Mucosa of rectum (tissue), 2 donors: ENCODE results near the gene EDAR.

Source experiments
- H3K27ac ChIP-seq, 2 donors: one replicate each; pipeline ENCODE4 v1.7.0; 2013; ENCODE audit warnings: inconsistent platforms in 2 of 2, low read depth in 2 of 2, low read length in 2 of 2
- H3K27me3 ChIP-seq, 2 donors: one replicate each; pipeline ENCODE4 v1.7.0; 2013; ENCODE audit warnings: low read length in 2 of 2; ENCODE audit not compliant: control insufficient read depth in 2 of 2, insufficient read depth in 2 of 2
- H3K36me3 ChIP-seq, 2 donors: one replicate each; pipeline ENCODE4 v1.7.0; 2013; ENCODE audit warnings: low read length in 2 of 2; ENCODE audit not compliant: control insufficient read depth in 2 of 2, insufficient read depth in 2 of 2
- H3K4me1 ChIP-seq, 2 donors: one replicate each; pipeline ENCODE4 v1.7.0; 2013; ENCODE audit warnings: low read length in 2 of 2, mild to moderate bottlenecking in 1 of 2; ENCODE audit not compliant: control insufficient read depth in 2 of 2, insufficient read depth in 2 of 2
- H3K4me3 ChIP-seq, 2 donors: one replicate each; pipeline ENCODE4 v1.7.0; 2013; ENCODE audit warnings: low read length in 2 of 2
- H3K9ac ChIP-seq, 2 donors: one replicate each; pipeline ENCODE4 v1.7.0; 2013; ENCODE audit warnings: low read length in 2 of 2, low read depth in 1 of 2, mild to moderate bottlenecking in 1 of 2
- H3K9me3 ChIP-seq, 2 donors: one replicate each; pipeline ENCODE4 v1.7.0; 2013; ENCODE audit warnings: low read length in 2 of 2; ENCODE audit not compliant: control insufficient read depth in 2 of 2
- donor health status: healthy.
- donor health status: Normal muscosa, but diverticular disease.

EDAR gene

DNA sequence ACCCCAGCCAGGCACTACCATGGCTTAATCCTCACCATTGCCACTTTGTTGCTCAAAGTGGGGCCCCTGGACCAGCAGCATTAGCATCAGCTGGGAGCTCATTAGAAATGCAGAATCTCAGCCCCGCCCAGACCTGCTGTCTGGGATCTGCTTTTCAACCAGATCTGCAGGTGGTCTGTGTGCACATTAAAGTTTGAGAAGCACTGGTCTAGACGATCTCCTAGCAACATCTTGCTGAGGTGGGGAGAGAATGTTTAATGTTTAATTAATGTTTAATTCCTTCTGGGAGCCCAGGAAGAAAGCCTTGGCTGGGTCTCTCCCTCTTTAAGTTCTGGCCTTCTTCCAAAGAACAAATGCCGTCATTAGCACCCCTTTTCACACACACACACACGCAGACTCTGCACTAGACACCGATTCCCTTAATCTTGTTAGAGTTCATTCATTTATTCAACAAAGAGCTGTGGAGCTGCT lies 53.7 kb downstream of the EDAR start:
- no peaks in the 10 kb centered on the region for H3K9me3 ChIP-seq
- no peak overlapping the region for H3K27ac ChIP-seq
- no peaks in the 10 kb centered on the region for H3K27me3 ChIP-seq
- no peak overlapping the region for H3K9ac ChIP-seq
- H3K36me3 ChIP-seq = no peaks in the 10 kb centered on the region
- peaks cover 10 to 24% of the 10 kb centered on the region in 2 donors for H3K4me1 ChIP-seq
- no peak overlapping the region for H3K4me3 ChIP-seq

DNA sequence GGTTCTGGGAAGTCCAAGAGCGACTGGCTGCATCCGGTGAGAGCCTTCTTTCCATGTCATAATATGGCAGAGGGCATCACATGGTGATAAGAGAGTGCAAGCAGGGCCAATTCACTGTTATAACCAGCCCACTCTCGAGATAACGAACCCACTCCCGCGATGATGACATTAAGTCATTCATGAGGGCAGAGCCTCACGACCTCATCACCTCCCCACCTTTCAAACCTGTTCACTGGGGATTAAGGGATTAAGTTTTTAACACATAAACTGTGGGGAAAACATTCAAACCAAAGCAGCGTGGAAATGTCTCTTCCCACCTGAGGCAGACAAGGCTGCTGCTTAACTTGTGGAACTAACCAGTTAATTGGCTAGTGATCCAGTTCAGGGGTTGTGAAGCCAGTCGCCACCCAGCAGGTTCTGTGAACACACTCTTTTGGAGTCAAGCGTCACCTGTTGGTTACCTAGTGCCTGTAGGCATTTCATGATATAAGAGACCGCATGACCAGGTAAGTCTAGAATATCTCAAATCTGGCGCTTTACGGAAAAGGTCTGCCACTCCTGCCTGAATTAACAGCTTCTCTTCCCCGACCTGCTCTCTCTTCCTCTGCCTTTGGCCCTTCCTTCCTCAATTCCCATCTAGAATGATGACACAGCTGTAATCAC lies 54.3 kb downstream of the EDAR start:
- H3K4me1 ChIP-seq = peaks cover 10 to 24% of the 10 kb centered on the region in 2 donors
- no peak overlapping the region for H3K4me3 ChIP-seq

DNA sequence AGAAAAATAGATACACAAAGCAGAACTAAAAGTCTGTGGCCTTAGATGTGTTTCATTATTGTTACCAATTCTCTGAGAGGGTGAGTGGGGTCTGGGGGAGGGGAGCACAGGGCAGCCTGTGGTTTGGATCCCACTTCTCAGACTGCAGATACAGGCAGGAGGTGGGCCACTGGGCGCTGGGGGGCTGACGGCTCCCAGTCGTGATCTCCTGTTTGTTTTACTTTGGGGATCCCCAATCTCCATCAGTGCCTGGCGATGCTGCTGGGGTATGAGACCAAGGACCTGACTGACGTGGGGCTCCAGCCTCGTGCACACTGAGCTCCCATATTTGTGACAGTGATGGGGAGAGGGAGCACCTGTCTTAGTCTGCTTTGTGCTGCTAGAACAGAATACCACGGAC lies 54.9 kb downstream of the EDAR start:
- H3K4me3 ChIP-seq = no peak overlapping the region
- H3K27ac ChIP-seq = peak overlapping the region in 1 of 2 donors; percentile 26
- peak overlapping the region in 1 of 2 donors; percentile 12 for H3K9ac ChIP-seq
- no peaks in the 10 kb centered on the region for H3K9me3 ChIP-seq
- H3K27me3 ChIP-seq = no peaks in the 10 kb centered on the region
- H3K36me3 ChIP-seq = no peaks in the 10 kb centered on the region
- H3K4me1 ChIP-seq = peaks cover 10 to 24% of the 10 kb centered on the region in 2 donors

More for the DNA sequence above, 54.3 kb downstream of the EDAR start:
- Histone ChIP-seq H3K9ac (no peak overlapping the region), H3K27ac (no peak overlapping the region), H3K36me3 (no peaks in the 10 kb centered on the region), H3K9me3 (no peaks in the 10 kb centered on the region), H3K27me3 (no peaks in the 10 kb centered on the region)

DNA sequence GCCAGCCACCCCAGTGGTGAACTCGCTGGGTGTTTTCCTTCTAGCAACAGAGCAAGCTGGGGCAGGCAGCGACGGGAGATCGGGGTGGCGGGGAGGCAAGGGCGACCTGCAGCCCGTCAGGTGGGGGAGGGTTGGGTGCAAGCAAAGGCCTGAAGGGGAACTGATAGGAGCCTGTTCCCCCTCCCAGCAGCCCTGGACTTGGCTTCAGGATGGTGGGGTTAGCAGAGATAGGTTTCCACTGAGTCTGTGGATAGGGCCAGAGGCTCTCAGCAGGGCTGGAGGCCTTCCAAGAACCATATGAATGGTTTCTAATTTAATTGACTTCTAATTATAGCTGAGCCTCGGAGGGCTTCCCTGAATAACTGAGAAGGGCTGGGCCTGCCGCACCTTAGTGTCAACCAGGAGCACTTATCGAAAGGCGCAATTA lies 55.3 kb downstream of the EDAR start:
- Histone ChIP-seq H3K9ac (peak overlapping the region in 1 of 2 donors; percentile 12), H3K9me3 (no peaks in the 10 kb centered on the region), H3K27me3 (no peaks in the 10 kb centered on the region), H3K4me3 (no peak overlapping the region), H3K27ac (peak overlapping the region; percentile 34 to 41), H3K4me1 (peaks cover 10 to 24% of the 10 kb centered on the region in 2 donors), H3K36me3 (no peaks in the 10 kb centered on the region)

DNA sequence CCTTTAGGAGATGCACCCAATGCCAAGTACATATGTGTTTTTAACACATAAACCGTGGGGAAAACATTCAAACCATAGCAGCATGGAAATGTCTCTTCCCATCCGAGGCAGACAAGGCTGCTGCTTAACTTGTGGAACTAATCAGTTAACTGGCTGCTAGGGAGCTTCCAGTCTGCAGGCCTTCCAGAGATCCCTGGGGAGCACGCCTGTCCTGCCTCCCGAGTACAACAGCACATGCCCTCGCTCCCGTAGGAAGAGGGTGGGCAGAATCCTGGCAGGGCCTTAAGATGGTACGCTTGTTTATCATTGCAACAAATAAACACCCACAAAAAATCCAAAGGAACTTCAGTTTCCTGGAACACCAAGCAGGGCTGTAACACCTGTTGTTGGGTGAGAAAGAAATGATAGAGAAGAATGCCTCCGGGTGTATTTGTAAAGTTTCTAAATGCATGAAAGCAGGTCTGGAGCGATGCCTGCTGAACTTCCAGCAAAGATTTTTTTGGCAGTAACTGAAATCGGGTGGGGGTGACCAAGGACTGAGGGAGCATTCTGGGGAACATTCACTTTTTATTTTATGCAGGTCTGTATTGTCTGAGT lies 56.2 kb downstream of the EDAR start:
- no peak overlapping the region for H3K27ac ChIP-seq
- no peak overlapping the region for H3K4me3 ChIP-seq
- H3K4me1 ChIP-seq = peaks cover 13 to 21% of the 10 kb centered on the region in 2 donors
- no peaks in the 10 kb centered on the region for H3K36me3 ChIP-seq
- H3K27me3 ChIP-seq = no peaks in the 10 kb centered on the region
- H3K9ac ChIP-seq = no peak overlapping the region
- H3K9me3 ChIP-seq = no peaks in the 10 kb centered on the region

DNA sequence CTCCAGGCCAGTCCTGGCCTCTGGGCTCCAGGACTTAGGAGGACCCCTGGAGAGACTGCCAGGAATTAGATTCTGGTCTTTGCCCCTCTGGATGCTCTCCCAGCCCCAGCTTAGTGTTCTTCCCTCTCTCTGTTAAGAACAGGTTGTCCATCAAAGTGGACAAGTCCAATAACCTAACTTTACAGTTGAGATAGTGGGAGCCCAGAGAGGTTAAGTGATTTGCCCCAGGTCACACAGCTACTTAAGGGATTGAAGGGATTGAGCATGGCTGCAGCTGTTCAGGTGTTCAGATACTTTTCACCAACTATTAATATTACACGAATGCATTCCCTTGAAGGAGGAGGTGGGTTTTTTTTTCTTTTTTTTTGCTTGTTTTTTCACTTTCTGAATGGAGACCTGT lies 57.6 kb downstream of the EDAR start:
- no peaks in the 10 kb centered on the region for H3K9me3 ChIP-seq
- peaks cover 13 to 21% of the 10 kb centered on the region in 2 donors for H3K4me1 ChIP-seq
- no peak overlapping the region for H3K27ac ChIP-seq
- H3K4me3 ChIP-seq = no peak overlapping the region
- no peak overlapping the region for H3K9ac ChIP-seq
- H3K27me3 ChIP-seq = no peaks in the 10 kb centered on the region
- no peaks in the 10 kb centered on the region for H3K36me3 ChIP-seq

DNA sequence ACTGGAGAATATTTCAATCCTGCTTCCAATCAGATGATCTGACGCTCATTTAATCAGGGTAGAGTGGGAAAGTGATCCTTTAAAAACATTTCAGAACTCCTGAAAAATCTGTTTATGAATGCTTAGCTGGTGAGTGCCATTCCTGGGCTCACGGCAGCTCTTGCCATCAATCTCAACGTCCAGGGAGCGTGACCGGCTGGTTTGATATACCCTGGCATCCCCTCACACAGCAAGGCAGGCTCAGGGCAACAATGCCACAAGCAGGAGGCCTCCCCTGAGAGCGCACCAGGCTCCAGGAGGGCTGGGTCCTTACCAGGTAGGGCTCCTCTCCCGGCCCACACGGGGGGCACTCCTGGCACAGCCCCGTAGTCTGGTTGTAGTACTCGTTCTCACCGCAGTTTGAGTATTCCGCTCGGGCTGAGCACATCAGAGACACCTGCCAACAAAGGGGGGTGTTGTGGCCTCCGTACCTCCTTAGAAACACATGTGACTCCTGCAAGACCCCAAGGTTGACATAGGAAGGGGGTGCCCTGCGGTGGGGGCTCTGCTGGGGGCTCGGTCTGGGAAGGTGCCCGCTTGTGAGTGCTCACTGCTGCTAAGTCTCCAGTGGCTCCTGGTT lies 59.1 kb downstream of the EDAR start:
- no peaks in the 10 kb centered on the region for H3K27me3 ChIP-seq
- H3K36me3 ChIP-seq = no peaks in the 10 kb centered on the region
- no peak overlapping the region for H3K4me3 ChIP-seq
- peaks cover 13 to 20% of the 10 kb centered on the region in 2 donors for H3K4me1 ChIP-seq
- H3K27ac ChIP-seq = no peak overlapping the region
- H3K9me3 ChIP-seq = no peaks in the 10 kb centered on the region
- H3K9ac ChIP-seq = no peak overlapping the region

DNA sequence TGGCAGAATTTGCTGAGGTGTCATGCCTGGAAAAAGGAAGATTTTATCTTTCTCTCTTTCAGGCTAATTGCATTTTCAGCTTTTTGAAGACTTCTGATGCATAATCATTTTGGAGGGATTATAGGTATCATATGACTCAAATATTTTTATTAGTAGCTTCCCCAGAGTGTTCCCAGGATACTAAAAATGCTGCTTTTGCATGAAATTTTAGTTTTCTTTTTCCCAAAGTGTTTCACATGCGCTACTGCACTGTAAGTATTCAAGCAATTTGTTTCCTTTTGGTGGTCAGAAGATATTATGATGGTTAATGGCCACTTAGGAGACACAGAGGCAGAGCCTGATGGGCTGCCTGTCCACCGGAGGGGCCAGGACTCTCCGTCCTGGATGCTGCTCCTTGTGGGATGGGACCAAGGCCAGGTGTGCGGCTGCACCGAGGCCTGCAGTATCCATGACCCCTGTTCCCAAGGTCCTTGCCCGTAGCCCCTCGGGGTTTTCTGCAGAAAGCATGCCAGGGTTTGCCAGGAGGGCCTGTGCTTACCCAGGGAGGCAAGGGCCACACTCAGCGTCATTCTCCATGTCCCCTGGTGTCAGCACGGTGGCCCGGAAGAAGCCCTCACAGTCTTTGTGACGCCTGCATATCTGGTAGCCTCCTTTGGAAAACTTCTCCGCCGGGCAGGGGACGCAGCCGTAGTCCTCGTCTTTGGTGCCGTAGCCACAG lies 60.2 kb downstream of the EDAR start:
- Histone ChIP-seq H3K27ac (no peak overlapping the region), H3K9ac (no peak overlapping the region), H3K36me3 (no peaks in the 10 kb centered on the region), H3K9me3 (no peaks in the 10 kb centered on the region), H3K27me3 (no peaks in the 10 kb centered on the region), H3K4me3 (no peak overlapping the region), H3K4me1 (peaks cover 9 to 10% of the 10 kb centered on the region in 2 donors)

DNA sequence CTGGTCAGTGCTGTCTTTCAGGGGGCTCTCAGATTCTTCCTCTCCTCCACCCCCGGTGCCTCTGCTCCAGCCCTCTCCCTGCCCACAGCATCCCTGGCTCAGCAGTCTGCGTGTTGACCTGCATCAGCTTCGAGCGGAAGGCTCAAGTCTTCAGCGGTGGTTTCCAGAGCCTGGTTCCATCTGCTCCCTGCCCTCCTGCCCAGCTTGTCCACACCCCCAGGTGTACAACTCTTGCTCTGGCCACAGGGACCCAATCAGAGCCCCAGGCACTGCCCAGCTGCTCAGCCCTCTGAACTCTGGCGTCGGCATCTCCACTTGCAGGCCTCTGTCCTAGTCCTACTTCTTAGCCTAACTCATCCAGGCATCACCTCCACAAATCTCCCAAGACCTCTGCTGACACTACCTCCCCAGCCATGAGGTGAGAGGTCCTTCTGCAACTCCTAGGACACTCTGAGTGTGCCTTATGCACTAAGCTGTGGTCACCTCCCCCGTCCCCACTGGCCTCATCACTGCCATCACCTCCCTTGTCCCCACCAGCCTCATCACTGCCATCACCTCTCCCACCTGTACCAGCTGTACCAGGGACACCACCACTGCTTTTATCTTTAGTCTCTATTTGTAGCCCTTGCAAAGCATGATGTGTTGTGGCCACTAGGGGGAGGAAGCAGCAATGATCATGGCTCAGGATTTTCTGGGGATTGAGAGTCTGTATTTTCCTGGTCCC lies 60.9 kb downstream of the EDAR start:
- H3K9ac ChIP-seq = no peak overlapping the region
- no peaks in the 10 kb centered on the region for H3K9me3 ChIP-seq
- H3K4me3 ChIP-seq = no peak overlapping the region
- no peak overlapping the region for H3K27ac ChIP-seq
- no peaks in the 10 kb centered on the region for H3K36me3 ChIP-seq
- peaks cover 2 to 3% of the 10 kb centered on the region in 2 donors for H3K4me1 ChIP-seq
- H3K27me3 ChIP-seq = no peaks in the 10 kb centered on the region
